Measurements from ENCODE around the gene ATP4B. TPM values are rescaled to one million over a fixed set of nuclear protein-coding genes. Genes with fewer than 3 reads are reported as not detected.

ATP4B gene
- total and polyA plus RNA-seq, 2 experiments from 2014 or later, result 16.2 to 30.8 TPM

DNA sequence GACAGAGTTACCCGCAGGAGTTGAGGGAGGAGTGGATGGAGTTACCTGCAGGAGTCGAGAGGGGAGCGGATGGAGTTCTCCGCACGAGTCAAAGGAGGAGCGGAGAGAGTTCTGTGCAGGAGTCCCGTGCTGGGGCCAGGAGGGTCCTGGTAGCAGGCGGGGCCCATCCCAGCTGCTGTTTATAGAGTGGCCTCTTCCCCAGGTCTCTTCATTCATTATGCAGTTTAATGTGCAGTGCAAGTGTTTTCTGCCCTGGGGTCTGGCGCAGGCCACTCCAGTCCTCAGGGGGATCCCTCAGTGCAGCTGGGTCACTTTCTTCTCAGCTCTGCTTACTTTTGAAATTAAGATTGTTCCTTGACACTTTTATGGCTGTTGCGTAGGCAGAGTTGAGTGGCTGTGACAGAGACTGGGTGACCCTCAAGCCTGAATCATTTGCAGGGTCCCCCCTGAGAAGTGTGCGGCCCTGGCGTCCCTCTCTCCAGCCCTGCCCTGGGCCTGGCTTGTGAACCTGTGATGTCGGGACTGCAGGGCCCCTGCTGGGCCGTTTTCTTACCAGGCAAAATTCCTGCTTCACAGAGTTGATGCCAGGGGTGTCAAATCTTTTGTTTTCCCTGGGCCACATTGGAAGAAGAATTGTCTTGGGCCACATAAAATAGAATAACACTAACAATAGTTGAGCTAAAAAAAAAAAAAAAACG lies 55.6 kb downstream of the ATP4B start:
- H3K4me1 ChIP-seq (ENCODE audit: insufficient read depth), result no peaks in the 10 kb centered on the region
- no peak for TF ChIP-seq EZH2 (IDR thresholded peaks at IDR 0.05; ENCODE audit: borderline replicate concordance)
- TF ChIP-seq EZH2phosphoT487 (IDR thresholded peaks at IDR 0.05; ENCODE audit: low read depth, severe bottlenecking, unreplicated experiment), result no peak
- TF ChIP-seq, protein P1, sequence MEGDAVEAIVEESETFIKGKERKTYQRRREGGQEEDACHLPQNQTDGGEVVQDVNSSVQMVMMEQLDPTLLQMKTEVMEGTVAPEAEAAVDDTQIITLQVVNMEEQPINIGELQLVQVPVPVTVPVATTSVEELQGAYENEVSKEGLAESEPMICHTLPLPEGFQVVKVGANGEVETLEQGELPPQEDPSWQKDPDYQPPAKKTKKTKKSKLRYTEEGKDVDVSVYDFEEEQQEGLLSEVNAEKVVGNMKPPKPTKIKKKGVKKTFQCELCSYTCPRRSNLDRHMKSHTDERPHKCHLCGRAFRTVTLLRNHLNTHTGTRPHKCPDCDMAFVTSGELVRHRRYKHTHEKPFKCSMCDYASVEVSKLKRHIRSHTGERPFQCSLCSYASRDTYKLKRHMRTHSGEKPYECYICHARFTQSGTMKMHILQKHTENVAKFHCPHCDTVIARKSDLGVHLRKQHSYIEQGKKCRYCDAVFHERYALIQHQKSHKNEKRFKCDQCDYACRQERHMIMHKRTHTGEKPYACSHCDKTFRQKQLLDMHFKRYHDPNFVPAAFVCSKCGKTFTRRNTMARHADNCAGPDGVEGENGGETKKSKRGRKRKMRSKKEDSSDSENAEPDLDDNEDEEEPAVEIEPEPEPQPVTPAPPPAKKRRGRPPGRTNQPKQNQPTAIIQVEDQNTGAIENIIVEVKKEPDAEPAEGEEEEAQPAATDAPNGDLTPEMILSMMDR (IDR thresholded peaks at IDR 0.05; ENCODE audit: poor library complexity), result no peak
- H3K79me2 ChIP-seq, result peaks cover 79% of the 10 kb centered on the region
- no peak overlapping the region for H2AFZ ChIP-seq
- H3K27me3 ChIP-seq, result no peaks in the 10 kb centered on the region
- H3K4me3 ChIP-seq, result no peak overlapping the region
- H3K9me2 ChIP-seq (replicated peaks; ENCODE audit: insufficient read depth), result no peaks in the 10 kb centered on the region
- no peak for DNase-seq (ENCODE audit: low spot score)
- no peaks in the 10 kb centered on the region for H3K9me3 ChIP-seq (ENCODE audit: low read depth)
- no peak overlapping the region for H3K4me2 ChIP-seq
- 84% methylated on average over 14 of the region's 15 CpGs for WGBS (ENCODE audit: low lambda C conversion rate, missing lambda C conversion rate)
- H4K20me1 ChIP-seq (ENCODE audit: insufficient read depth, poor library complexity, severe bottlenecking), result no peaks in the 10 kb centered on the region
- no peak overlapping the region for H3K27ac ChIP-seq
- H3K36me3 ChIP-seq (replicated peaks; ENCODE audit: insufficient read depth, low read depth), result no peaks in the 10 kb centered on the region

DNA sequence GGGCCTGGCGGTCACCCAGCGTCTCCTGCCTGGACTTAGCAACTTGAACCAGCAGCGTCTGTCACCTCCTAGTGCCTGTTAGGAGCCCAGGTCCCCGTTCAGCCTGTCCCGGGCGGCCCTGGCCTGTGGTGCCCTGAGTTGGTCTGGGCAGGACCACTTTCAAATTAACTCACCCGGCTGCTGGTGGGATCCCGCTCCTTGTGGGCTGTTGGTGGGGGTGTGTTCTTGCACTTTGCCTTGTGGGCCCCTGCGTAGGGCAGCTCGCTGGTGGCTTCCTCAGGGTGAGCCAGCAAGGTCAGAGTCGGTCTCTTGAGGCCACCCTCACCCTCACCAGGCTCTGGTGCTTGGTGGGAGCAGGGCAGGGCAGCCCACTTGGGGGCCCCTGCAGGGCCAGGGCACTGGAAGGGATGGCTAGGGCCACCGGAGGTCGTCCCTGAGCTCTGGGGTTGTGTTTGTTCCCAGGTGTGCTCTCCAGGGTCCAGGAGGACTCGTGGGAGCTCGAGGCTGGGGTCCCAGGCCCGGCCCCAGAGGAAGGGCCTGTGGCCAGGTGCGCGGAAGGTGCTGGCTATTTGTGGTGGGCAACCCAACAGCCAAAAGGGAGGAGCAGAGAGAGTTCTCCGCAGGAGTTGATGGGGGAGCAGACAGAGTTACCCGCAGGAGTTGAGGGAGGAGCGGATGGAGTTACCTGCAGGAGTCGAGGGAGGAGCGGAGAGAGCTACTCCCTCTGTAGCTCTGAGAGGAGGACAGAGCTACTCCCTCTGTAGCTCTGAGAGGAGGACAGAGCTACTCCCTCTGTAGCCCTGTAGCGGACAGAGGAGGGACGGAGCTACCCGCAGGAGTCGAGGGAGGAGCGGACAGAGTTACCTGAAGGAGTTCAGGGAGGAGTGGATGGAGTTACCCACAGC lies 56.6 kb downstream of the ATP4B start:
- no peaks in the 10 kb centered on the region for H3K4me1 ChIP-seq (ENCODE audit: insufficient read depth)
- no peaks in the 10 kb centered on the region for H3K9me2 ChIP-seq (replicated peaks; ENCODE audit: insufficient read depth)
- peaks cover 80% of the 10 kb centered on the region for H3K79me2 ChIP-seq
- H3K27ac ChIP-seq, result no peak overlapping the region
- WGBS (ENCODE audit: low lambda C conversion rate, missing lambda C conversion rate), result 93% methylated on average over 28 of the region's 28 CpGs
- no peak overlapping the region for H3K4me3 ChIP-seq
- H4K20me1 ChIP-seq (ENCODE audit: insufficient read depth, poor library complexity, severe bottlenecking), result no peaks in the 10 kb centered on the region
- no peak overlapping the region for H3K4me2 ChIP-seq
- DNase-seq (ENCODE audit: low spot score), result no peak
- H3K9me3 ChIP-seq (ENCODE audit: low read depth), result no peaks in the 10 kb centered on the region
- H3K36me3 ChIP-seq (replicated peaks; ENCODE audit: insufficient read depth, low read depth), result no peaks in the 10 kb centered on the region
- no peak overlapping the region for H2AFZ ChIP-seq
- no peak for TF ChIP-seq EZH2 (IDR thresholded peaks at IDR 0.05; ENCODE audit: borderline replicate concordance)
- TF ChIP-seq EZH2phosphoT487 (IDR thresholded peaks at IDR 0.05; ENCODE audit: low read depth, severe bottlenecking, unreplicated experiment), result no peak
- TF ChIP-seq, protein P1 (IDR thresholded peaks at IDR 0.05; ENCODE audit: poor library complexity), result no peak
- no peaks in the 10 kb centered on the region for H3K27me3 ChIP-seq

DNA sequence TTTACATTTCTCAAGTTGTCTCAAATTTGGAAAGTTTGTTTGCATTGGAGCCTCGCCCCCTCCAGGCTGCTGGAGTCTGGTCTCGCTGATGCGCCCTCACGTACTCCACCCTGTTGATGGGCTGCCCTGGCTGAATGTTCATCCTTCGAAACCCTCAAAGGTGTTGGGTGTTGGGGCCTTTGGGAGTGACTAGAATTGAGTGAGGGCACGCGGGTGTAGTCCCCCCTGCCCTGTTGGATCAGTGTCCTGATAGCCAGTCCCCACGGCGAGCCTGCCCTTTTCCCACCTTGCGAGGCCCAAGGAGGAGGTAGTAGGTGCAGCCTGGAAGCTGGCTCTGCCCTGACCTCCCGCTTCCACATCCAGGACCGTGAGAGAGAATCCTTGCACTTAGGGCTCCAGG lies 58.6 kb downstream of the ATP4B start:
- no peak for DNase-seq (ENCODE audit: low spot score)
- H3K9me3 ChIP-seq (ENCODE audit: low read depth), result no peaks in the 10 kb centered on the region
- no peaks in the 10 kb centered on the region for H3K36me3 ChIP-seq (replicated peaks; ENCODE audit: insufficient read depth, low read depth)
- no peaks in the 10 kb centered on the region for H3K9me2 ChIP-seq (replicated peaks; ENCODE audit: insufficient read depth)
- TF ChIP-seq, protein P1 (IDR thresholded peaks at IDR 0.05; ENCODE audit: poor library complexity), result no peak
- TF ChIP-seq EZH2 (IDR thresholded peaks at IDR 0.05; ENCODE audit: borderline replicate concordance) (no peak), EZH2phosphoT487 (IDR thresholded peaks at IDR 0.05; ENCODE audit: low read depth, severe bottlenecking, unreplicated experiment) (no peak)
- no peak overlapping the region for H2AFZ ChIP-seq
- 98% methylated on average over 11 of the region's 12 CpGs for WGBS (ENCODE audit: low lambda C conversion rate, missing lambda C conversion rate)
- H3K27me3 ChIP-seq, result no peaks in the 10 kb centered on the region
- H4K20me1 ChIP-seq (ENCODE audit: insufficient read depth, poor library complexity, severe bottlenecking), result peaks cover 4% of the 10 kb centered on the region
- H3K79me2 ChIP-seq, result peaks cover 88% of the 10 kb centered on the region
- H3K4me1 ChIP-seq (ENCODE audit: insufficient read depth), result no peaks in the 10 kb centered on the region
- H3K27ac ChIP-seq, result no peak overlapping the region
- no peak overlapping the region for H3K4me3 ChIP-seq
- no peak overlapping the region for H3K4me2 ChIP-seq

Other genes with a start within 250 kb of the ATP4B start
- 1.1 and 1.2 TPM in 2 replicates for gene ADPRHL1, start 204.7 kb downstream of the ATP4B start, total RNA-seq
- 0.58 and 1.0 TPM in 2 replicates for gene ADPRHL1, start 204.7 kb downstream of the ATP4B start, polyA plus RNA-seq
- 10.2 and 10.4 TPM in 2 replicates for gene DCUN1D2, start 167.5 kb downstream of the ATP4B start, total RNA-seq
- 4.1 and 8.4 TPM in 2 replicates for gene DCUN1D2, start 167.5 kb downstream of the ATP4B start, polyA plus RNA-seq
- 38.9 and 54.0 TPM in 2 replicates for gene TFDP1, start 73.4 kb downstream of the ATP4B start, total RNA-seq
- gene TFDP1, start 73.4 kb downstream of the ATP4B start, polyA plus RNA-seq, result 62.5 and 62.9 TPM in 2 replicates
- gene GRK1, start 9.0 kb upstream of the ATP4B start, total RNA-seq, result 0.16 and 0.17 TPM in 2 replicates
- gene GRK1, start 9.0 kb upstream of the ATP4B start, polyA plus RNA-seq, result 0.07 TPM in 1 of 2 replicates, not detected in the other
- 0.10 and 1.5 TPM in 2 replicates for gene TMEM255B, start 101.0 kb upstream of the ATP4B start, total RNA-seq
- 4.0 and 6.3 TPM in 2 replicates for gene TMEM255B, start 101.0 kb upstream of the ATP4B start, polyA plus RNA-seq
- 62.5 and 70.0 TPM in 2 replicates for gene GAS6, start 205.9 kb upstream of the ATP4B start, total RNA-seq
- 146 and 163 TPM in 2 replicates for gene GAS6, start 205.9 kb upstream of the ATP4B start, polyA plus RNA-seq